Ecto neural progenitor cell (in vitro differentiated cells): ENCODE results near the gene RASGEF1C.
A peak's percentile ranks its signal among the peaks of the same experiment; 100 is the strongest.

Experiments
- DNase-seq: peaks from one replicate; pipeline ENCODE4 v3.0.0-alpha.2; 2018; ENCODE audit warnings: low spot score

Gene RASGEF1C

DNA sequence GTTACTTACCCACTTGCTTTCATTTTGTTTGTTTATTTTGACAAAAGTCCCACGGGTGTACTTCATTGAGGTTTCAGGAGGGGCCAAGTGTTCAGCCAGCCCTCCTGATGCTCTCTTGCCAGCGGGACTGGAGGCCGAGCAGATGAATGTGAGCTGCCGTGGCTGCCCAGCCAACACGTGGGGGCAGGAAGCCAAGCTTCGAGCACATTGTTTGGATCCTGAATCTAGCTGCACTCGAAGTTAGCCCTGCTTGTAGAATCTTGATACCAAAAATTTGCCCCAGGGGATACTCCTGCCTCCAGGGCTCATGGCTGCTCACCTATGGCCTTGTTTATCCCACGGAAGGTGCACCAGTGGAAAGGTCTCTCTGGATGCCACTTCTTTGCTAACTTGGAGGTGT, 49.3 kb downstream of the RASGEF1C start:
- no peak for DNase-seq

GRCh38 chr5:180157866-180158265, 51.1 kb downstream of the RASGEF1C start:
- no peak for DNase-seq

DNA sequence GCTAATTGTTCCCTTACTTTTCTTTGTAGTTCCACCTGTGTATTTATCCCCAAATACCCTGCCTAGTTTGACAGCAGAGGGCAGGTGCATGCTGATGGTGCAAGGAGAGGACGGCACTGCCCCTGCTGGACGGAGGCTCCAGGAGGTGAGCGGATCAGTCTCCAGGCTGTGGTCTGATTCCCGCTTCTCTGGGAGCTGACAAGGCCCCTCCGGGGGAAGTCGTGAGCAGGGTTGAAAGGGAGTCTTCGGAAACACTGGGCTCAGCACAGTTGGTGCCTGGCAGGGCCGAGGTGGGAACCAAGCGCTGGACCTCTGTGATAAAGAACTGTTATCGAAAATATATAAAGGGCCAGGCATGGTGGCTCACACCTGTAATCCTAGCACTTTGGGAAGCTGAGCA, 52.9 kb downstream of the RASGEF1C start:
- no peak for DNase-seq

DNA sequence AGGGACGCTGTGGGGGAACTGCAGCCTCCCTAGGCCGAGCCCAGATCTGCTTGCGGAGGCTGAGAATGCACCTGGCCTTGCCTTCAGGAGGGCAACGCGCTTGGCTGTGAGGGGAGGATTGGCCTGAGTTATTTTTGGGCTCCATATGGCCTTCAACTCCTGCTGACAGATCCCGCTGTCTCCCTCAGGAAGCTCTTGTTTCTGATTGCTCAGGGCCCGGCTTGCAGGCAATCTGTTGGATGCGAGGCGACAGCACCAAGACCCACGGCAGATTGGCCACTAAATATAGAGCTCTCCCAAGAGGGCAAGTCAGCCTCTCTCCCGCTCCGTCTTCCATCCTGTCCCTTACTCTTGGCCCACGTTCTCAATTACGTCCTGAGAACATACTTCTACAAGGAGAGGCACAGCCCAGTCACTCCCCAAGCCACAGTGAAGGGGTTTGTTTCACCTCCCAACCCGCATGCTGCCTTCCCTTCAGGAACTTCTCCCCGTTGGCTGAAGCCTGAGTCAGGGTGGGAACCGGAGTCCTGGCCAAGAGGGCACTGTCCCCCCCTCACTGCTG, 53.6 kb downstream of the RASGEF1C start:
- DNase-seq, result no peak

DNA sequence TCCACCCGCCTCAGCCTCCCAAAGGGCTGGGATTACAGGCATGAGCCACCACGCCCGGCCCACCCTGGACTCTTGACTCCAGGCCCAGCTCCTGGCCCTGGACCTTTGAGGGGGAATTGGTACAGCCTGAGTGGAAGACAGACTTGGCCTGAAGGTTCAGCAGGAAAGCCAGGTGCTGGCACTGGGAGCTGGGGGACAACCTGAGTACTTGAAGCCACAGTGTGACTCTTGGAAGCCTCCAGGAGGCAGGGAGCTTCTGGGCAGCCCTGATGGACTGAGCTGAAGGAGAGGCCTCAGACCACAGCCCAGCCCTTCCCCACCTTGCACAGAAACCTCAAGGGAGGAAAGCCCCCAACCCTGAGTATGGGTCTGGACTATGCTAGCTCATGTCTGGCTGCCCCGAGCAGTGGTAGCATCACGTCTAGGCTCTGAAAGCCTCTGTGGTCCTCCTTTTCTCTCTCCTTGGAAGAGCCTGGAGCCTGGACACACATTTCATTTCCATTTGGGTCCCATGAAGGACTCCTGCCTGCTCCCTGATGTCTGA, 54.1 kb downstream of the RASGEF1C start:
- DNase-seq, result no peak

DNA sequence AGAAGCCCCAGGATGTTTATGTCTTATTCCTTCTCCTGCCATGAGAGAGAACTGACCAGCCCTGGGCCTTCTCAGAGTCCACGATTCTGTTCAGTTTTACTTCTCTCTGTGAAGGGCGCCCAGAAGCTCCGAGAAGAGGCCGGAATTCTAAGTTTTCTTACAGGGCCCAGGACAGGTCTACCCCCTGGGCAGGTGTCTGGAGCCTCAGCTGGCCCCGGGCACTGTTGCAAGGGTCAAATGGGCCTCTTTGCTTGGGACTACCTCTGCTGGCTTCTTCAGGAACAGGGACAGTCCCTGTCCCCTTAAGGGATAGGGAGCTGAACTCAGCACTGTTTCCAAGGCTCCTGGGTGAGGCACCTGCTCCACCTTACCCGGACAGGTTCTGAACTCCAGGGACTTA, 55.0 kb downstream of the RASGEF1C start:
- no peak for DNase-seq

GRCh38 chr5:180153099-180153498, 55.9 kb downstream of the RASGEF1C start:
- no peak for DNase-seq

- peak; percentile 35 for DNase-seq
Measured at GRCh38 chr5:180143656-180144364, 65.2 kb downstream of the RASGEF1C start.

DNA sequence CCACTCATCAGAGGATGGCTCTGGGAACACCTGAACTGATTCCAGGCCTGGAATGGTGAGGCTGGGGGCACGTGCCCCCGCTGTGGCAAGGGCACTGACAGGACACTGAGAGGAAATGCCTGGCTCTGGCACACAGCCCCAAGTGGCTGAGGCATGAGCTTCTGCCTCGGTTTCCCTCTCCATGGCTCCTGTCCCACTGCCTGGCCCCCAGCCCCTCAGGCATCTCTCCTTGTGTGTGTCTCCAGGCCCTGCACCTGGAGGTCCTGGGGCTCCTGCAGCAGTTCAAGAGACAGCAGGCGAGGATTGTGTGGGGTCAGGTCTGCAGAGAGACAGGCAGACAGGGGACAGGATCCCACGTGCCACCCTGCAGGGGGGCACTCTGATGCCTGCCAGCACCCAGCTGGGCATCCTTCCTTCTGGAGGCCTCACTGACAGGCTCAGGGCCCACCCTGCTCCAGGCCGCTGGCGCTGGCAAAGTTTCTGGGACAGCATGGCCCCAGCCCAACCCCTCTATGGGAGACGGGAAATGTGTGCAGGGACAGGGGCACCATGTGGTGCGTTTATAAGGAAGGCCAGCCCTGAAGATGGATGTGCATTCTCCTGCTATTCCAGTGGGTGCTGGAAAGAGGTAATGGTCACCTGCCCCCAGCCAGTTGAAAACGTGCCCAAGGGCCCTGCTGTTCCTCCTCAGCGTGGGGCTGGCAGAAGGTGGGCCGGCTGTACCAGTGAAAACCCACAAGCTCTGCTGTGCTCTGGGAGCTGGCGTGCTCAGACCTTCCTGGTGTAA, 66.0 kb downstream of the RASGEF1C start:
- DNase-seq, result peak; percentile 43

- DNase-seq, result no peak
Measured at GRCh38 chr5:180142021-180142765, 66.8 kb downstream of the RASGEF1C start.

DNA sequence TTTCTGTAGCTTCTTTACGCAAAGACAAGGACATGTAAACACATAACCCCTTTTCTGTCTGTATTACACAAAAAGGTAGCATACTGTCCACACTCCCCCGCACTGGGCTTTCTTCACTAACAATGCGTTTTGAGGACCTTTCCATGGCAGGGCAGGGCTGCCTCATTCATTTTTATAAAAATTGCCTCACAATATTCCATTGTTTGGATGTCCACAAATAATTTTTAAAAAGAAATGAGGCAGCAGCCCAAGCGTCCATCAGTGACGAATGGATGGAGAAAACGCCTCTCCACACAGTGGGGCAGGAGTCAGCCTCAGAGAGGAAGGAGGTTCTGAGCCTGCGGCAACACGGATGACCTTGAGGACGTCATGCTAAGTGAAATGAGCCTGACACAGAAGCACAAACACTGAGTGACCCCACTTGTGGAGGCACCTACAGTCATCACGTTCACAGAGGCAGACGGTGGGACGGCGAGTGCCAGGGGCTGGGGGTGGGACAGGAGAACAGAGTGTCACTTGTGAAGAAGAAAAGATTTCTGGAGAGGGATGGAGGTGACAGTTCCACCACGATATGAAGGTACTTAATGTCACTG, 67.8 kb downstream of the RASGEF1C start:
- DNase-seq, result no peak

GRCh38 chr5:180140571-180140970, 68.4 kb downstream of the RASGEF1C start:
- DNase-seq, result no peak

GRCh38 chr5:180140079-180140554, 68.9 kb downstream of the RASGEF1C start:
- peak; percentile 44 for DNase-seq

DNA sequence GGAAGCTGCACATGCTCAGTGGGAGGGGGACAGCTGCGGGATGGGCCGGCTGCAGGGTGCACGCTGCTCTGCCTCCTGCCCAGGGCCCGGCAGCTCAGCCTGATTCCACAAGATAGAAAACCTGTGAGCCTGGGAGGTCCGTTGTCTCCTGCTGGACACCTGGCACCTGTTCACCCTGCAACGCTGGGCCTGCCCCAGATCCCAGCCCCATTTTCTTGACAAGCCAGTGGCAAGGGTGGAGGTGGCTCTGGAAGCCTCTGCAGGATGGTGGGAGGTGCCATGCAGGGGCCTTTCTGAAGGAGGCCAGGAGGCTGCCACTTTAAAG, 69.3 kb downstream of the RASGEF1C start:
- no peak for DNase-seq

GRCh38 chr5:180138976-180139730, 69.9 kb downstream of the RASGEF1C start:
- DNase-seq, result peak; percentile 44

DNA sequence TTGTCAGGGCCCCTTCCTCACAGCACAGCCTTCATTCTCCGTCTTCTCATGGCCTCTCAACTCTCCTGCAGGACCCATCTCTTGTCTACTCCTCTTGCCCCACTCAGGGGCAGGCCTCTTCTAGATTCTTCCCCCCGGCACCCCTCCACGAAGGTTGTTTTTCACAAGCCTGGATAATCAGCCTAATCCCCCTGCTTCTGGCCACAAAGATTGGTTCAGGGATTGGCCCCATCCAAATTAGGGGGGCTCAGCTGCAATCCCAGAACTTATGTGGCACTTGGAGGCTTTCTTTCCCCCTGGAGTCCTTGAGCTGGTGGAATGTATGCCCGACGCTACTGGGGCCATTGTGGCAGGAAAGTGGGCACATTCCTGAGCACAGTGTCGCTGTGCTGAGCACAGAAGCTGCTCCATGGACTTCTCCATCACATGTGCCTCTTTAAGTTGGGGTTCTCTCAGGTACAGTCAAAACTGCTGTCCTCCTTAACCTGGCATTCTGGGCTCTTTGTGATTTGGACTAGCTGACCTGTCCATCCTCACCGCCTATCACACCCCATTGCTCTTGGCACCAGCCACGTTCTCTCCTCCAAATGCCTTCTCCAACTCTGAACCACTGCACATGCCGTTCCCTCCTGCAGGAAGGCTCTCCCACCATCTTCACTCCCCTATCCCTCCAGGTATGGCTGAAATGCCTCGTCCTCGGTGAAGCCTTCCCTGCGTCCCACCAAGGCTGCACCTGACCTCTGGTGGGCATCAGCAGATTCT, 70.6 kb downstream of the RASGEF1C start:
- DNase-seq, result no peak

- peak; percentile 41 for DNase-seq
Measured at GRCh38 chr5:180137401-180138213, 71.4 kb downstream of the RASGEF1C start.

DNA sequence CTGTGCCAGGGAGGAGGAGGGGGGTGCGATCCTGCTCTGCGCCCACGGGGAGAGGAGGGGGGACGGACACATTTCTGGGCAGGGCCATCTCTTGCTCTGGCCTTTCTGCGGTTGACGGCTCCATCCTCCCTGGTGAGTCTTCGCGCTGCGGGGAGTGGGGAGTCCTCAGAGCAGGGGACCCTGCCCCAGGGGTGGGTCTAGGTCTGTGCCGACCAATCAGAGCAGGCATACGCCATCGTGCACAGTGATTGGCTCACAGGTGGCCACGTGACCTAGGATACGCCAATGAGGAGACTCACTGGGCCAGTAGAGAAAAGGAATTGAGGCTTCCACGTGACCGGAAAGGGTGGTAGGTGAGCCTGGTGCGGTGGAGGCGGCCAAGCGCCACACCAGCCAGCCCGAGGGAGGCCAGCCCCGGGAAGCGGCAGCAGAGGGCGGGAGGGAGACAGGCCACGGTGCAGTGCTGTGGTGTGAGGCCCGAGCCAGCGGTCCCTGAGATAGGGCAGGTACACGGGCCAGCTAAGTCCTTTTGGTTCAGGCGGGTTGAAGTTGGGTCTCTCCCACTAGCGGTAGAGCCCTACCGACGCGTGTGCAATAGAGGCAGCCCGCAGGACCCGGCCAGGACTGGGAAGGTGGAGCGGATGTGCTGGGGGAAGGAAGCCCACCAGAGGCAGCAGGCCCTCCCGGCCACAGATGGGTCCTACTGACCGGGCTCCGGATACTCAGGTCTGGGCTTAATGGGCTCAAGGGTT, 72.2 kb downstream of the RASGEF1C start:
- DNase-seq, result no peak
